Measurements from ENCODE around the gene EHBP1.

GRCh38 chr2:62669180-62669579, 36.3 kb upstream of the EHBP1 start:
- TF ChIP-seq CTCF (IDR thresholded peaks at IDR 0.05) (no peak), POLR2A (IDR thresholded peaks at IDR 0.05) (no peak)
